ENCODE data around the gene ATP8B3.

Gene ATP8B3

DNA sequence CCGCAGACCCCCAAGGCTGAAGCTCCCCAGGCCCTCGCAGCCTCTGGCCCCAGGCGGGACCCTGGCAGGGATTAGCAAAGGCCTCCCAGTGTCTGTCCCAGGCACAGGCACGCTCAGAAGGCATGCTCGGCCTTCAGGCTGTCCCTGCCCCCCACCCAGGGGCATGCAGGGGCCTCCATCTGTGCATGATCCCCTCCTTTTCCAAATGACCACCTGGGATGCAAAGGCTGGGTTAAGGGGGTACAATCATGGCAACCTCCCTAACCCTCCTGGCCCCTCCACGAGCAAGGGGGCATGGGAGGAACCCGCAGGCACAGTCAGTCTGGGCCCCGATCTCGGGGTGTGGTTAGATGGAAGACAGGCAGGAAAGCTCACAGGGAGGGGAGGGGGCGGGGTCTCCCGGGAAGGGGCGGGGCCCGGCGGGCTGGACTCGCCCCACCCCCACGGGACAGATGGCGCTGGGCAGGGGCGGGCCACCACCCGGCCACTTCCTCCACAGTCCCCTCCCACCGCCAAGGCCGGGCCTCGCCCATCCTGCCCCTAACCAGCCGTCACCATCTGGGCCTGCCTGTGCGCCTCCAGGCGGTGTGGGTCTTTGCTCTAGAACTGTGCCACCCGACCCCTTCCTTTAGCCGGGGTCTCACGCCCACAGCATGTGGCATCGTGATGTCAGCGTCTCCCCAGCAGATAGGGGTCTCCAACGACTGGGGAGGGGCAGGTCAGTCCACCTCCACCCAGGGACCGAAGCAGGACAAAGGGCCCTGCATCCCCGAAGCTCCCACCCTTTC lies 43.2 kb upstream of the ATP8B3 start:
- peaks cover 2% of the 10 kb centered on the region for H3K36me3 ChIP-seq (ENCODE audit: insufficient read depth, low read length)
- peak overlapping the region; percentile 72 for H3K4me3 ChIP-seq (ENCODE audit: low read length)
- H3K9ac ChIP-seq (ENCODE audit: low read depth, low read length) = peak overlapping the region; percentile 86
- no peaks in the 10 kb centered on the region for H3K9me3 ChIP-seq (replicated peaks; ENCODE audit: low read length)
- peak overlapping the region; percentile 97 for H3K4me2 ChIP-seq (ENCODE audit: low read length)
- H3K4me1 ChIP-seq (ENCODE audit: control insufficient read depth, insufficient read depth, low read length) = peaks cover 56% of the 10 kb centered on the region
- H3K27me3 ChIP-seq (ENCODE audit: control insufficient read depth, insufficient read depth, low read length) = no peaks in the 10 kb centered on the region

DNA sequence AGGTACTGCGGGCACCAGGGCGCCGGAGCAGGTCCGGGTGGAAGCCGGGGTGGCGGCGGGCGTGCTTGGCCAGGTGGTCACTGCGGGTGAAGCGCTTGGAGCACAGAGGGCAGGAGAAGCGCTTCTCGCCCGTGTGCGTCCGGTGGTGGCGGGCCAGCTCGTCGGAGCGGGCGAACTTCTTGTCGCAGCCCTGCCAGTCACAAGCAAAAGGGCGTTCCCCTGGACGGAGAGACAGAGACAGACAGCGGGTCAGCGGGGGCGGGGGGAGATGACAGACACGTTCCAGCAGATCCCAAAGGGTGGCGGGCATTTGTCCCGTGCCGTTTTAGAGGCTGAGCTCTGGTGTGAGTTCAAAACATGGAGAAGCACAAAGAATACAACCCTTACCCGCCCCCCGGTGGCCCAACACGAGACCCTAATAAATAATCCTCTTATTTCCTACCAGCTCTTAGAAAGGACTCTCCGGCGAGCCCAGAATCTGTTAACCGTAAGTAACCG lies 42.5 kb upstream of the ATP8B3 start:
- H3K4me2 ChIP-seq (ENCODE audit: low read length) = peak overlapping the region; percentile 67
- peaks cover 50% of the 10 kb centered on the region for H3K4me1 ChIP-seq (ENCODE audit: control insufficient read depth, insufficient read depth, low read length)
- H3K9me3 ChIP-seq (replicated peaks; ENCODE audit: low read length) = no peaks in the 10 kb centered on the region
- peak overlapping the region; percentile 36 for H3K4me3 ChIP-seq (ENCODE audit: low read length)
- peak overlapping the region; percentile 51 for H3K9ac ChIP-seq (ENCODE audit: low read depth, low read length)
- no peaks in the 10 kb centered on the region for H3K27me3 ChIP-seq (ENCODE audit: control insufficient read depth, insufficient read depth, low read length)
- peaks cover 2% of the 10 kb centered on the region for H3K36me3 ChIP-seq (ENCODE audit: insufficient read depth, low read length)

DNA sequence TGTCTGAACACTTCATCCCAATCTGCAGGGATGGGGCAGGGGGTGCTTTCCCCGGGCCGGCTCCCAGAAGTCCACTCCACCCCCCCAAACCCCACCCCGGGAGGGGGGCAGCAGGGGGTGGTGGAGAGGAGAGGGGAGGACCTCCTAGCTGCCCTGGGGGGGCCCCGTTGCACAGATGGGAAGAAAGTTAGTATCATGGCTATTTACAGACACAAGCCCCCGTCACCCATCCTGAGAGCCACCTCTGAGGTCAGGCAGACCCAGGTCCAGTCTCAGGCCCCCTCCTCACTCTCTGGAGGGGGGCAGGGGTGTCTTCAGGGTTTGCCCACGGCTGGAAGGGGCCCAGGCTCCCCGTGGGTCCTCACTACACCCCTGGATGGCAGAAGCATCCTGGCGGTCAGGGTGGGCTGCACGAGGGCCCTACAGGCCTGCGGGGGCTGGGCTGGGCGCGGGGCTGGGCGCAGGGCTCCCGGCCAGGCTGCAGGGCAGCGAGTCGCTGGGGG lies 42.0 kb upstream of the ATP8B3 start:
- Histone ChIP-seq H3K9ac (ENCODE audit: low read depth, low read length) (no peak overlapping the region), H3K27me3 (ENCODE audit: control insufficient read depth, insufficient read depth, low read length) (no peaks in the 10 kb centered on the region), H3K4me2 (ENCODE audit: low read length) (no peak overlapping the region), H3K9me3 (replicated peaks; ENCODE audit: low read length) (no peaks in the 10 kb centered on the region), H3K4me1 (ENCODE audit: control insufficient read depth, insufficient read depth, low read length) (peaks cover 45% of the 10 kb centered on the region), H3K4me3 (ENCODE audit: low read length) (no peak overlapping the region), H3K36me3 (ENCODE audit: insufficient read depth, low read length) (peaks cover 2% of the 10 kb centered on the region)

DNA sequence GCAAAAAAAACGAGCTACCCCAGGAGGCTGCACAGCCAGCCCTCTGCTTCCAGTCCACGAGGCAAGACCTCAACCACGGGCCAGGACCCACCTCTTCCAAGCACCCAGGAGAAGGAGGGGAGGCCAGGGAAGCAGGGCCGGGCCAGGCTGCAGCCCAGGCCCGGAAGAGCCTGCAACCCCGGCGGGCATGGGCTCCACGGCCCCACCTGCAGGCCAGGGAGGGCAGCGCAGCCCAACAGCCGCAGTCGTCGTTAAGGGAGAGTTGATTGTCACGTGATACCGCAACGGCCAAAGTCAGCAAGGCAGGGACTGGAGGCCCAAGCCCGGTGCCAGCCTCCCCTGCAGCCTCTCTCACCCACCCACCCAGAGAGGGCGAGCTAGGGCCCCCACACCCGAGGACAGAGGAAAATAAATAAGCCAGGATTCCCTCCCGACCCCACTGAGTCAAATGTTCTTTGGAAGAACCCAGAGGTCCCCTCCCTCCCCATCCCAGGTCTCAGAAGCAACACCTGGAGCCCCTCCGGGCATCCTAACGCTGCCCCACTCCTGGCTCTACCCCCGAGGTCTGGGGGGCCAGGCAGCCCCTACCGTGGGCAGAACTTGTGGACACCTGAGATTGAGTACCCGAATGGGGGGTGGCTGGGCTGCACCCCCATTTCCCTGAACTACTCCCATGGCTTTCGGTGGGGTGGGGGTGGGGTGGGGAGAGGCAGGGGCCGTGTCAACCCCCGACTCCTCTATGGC lies 41.4 kb upstream of the ATP8B3 start:
- Histone ChIP-seq H3K4me1 (ENCODE audit: control insufficient read depth, insufficient read depth, low read length) (peaks cover 43% of the 10 kb centered on the region), H3K4me3 (ENCODE audit: low read length) (no peak overlapping the region), H3K4me2 (ENCODE audit: low read length) (no peak overlapping the region), H3K9me3 (replicated peaks; ENCODE audit: low read length) (no peaks in the 10 kb centered on the region), H3K9ac (ENCODE audit: low read depth, low read length) (peak overlapping the region; percentile 38), H3K36me3 (ENCODE audit: insufficient read depth, low read length) (peaks cover 2% of the 10 kb centered on the region), H3K27me3 (ENCODE audit: control insufficient read depth, insufficient read depth, low read length) (no peaks in the 10 kb centered on the region)

DNA sequence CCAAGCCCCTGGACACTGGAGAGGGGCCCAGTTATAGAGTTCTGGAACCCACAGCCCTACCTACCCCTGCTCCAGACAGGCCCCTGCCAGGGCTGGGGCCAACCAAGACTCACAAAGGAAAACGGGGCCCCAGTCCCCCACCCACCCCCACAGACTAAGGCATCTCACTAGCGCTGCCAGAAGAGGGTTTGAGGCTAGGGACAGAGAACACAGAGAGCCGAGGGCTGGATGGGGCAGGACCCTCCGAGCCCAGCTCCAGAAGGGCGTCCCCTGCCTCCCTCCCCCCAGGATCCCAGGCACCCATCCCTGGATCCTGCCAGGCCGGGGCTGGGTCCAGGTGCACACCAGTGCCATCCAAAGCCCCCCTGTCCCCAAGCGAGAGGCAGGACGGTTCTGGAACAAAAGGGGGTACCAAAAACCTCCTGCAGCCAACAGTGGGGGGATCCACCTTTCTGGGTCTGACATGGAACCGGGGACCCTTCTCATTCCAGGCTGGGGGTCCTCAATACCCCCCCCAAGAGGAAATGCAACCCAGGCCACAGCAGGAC lies 40.6 kb upstream of the ATP8B3 start:
- Histone ChIP-seq H3K36me3 (ENCODE audit: insufficient read depth, low read length) (peaks cover 2% of the 10 kb centered on the region), H3K27me3 (ENCODE audit: control insufficient read depth, insufficient read depth, low read length) (no peaks in the 10 kb centered on the region), H3K4me2 (ENCODE audit: low read length) (no peak overlapping the region), H3K9me3 (replicated peaks; ENCODE audit: low read length) (no peaks in the 10 kb centered on the region), H3K4me1 (ENCODE audit: control insufficient read depth, insufficient read depth, low read length) (peaks cover 36% of the 10 kb centered on the region), H3K9ac (ENCODE audit: low read depth, low read length) (no peak overlapping the region), H3K4me3 (ENCODE audit: low read length) (no peak overlapping the region)

DNA sequence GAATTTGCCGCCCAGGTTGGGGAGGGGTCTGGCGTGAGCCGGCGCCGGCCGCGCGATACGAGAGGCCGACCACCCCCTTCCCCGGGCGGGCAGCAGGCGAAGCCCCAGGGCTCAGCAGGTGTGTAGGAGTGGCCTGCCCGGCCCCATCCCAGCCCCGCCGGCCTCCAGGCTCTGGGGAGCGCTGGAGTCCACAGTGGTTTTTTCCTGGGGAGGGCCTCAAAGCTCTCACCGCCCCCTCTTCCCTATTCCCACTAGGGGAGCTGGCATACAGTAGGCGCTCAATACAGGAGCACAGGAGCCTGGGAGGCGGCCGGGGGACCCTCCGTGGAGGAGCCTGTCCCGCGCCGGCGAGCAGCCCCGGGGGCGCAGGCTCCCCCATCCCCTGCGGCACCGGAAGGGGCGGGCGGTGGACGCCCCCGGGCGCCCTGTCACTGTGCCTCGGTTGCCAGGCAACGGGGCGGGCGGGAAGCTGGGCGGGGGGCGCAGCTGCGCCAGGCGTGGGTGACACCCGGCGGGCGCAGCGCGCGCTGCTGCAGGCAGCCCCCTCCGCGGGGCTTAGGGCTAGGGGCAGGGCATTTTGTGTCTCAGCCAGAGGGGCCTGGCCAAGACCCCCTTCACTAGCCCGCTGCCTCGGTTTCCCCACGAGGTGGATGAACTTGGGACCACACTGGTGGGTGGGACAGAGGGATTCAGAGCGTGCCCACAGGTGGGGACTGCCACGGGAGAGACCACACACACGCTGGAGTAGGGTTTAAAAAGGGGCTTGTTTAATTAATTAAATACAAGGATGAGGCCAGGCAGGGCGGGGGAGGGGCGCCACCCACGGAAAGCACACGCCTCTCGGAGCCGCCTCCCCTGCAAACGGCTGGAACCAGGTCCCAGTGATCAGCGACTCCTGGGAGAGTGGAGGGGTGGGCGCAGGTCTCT lies 39.8 kb upstream of the ATP8B3 start:
- Histone ChIP-seq H3K9me3 (replicated peaks; ENCODE audit: low read length) (no peaks in the 10 kb centered on the region), H3K27me3 (ENCODE audit: control insufficient read depth, insufficient read depth, low read length) (no peaks in the 10 kb centered on the region), H3K4me3 (ENCODE audit: low read length) (no peak overlapping the region), H3K4me2 (ENCODE audit: low read length) (no peak overlapping the region), H3K36me3 (ENCODE audit: insufficient read depth, low read length) (peaks cover 2% of the 10 kb centered on the region), H3K4me1 (ENCODE audit: control insufficient read depth, insufficient read depth, low read length) (peaks cover 33% of the 10 kb centered on the region), H3K9ac (ENCODE audit: low read depth, low read length) (no peak overlapping the region)

DNA sequence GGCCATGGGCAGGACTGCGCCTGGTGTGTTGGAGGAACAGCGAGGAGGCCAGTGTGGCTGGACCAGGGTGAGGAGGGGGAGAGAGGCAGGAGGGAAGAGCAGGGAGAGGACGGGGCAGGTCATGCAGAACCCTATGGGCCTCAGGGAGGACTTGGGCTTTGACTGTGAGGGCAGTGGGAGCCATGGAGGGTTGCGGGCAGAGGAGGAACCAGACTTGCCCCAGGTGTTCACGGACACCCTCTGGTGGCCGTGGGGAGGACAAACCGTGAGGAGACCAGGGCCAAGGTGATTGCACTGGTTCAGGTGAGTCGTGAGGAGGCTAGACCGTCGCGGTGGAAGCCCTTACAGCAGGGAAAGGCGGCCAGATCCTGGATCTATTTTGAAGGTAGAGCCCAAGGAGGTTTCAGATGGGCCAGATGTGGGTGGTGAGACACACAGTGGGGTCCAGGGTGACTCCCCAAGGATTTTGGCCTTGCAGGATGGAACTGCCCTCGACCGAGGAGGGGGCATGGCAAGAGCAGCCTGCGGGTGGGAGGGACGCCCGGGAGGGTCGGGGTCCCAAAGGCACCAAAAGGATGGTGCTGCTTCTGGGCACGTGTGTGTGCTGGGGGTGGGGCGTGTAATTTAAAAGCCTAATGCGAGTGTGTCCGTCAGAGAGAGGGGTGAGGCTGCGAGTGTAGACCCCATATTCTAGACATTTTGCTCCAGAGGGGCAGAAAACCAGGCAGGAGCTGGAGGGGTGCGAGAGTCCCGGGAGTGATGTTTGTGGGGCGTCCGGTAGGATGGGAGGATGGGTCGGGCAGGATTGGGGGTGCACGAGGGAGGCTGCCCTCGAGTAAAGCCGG lies 39.0 kb upstream of the ATP8B3 start:
- no peak overlapping the region for H3K4me3 ChIP-seq (ENCODE audit: low read length)
- no peak overlapping the region for H3K9ac ChIP-seq (ENCODE audit: low read depth, low read length)
- H3K27me3 ChIP-seq (ENCODE audit: control insufficient read depth, insufficient read depth, low read length) = no peaks in the 10 kb centered on the region
- H3K4me1 ChIP-seq (ENCODE audit: control insufficient read depth, insufficient read depth, low read length) = peaks cover 33% of the 10 kb centered on the region
- no peak overlapping the region for H3K4me2 ChIP-seq (ENCODE audit: low read length)
- H3K9me3 ChIP-seq (replicated peaks; ENCODE audit: low read length) = no peaks in the 10 kb centered on the region
- peaks cover 2% of the 10 kb centered on the region for H3K36me3 ChIP-seq (ENCODE audit: insufficient read depth, low read length)

DNA sequence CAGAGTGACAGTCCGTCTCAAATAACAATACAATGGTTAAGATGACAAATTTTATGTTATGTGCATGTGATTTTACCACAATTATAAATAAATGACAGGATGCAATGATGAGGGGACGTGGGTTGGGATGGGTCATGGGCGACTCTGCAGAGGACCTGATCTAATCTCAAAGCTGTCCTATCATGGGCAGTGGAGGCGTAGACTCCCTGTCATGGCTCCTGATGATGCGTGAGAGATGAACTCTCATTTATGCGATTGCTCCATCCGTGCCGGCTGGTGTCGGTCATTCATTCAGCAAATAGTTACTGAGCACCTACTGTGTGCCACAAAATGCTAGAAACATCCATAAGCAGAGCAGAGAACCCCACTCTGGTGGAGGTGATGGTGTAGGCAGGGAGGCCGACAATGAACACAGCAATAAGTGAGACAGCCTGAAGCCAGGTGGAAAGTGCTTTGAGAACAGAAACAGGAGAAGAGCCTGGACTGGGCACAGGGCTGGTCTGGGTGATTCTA lies 37.9 kb upstream of the ATP8B3 start:
- peaks cover 27% of the 10 kb centered on the region for H3K4me1 ChIP-seq (ENCODE audit: control insufficient read depth, insufficient read depth, low read length)
- H3K4me3 ChIP-seq (ENCODE audit: low read length) = no peak overlapping the region
- H3K27me3 ChIP-seq (ENCODE audit: control insufficient read depth, insufficient read depth, low read length) = no peaks in the 10 kb centered on the region
- no peak overlapping the region for H3K4me2 ChIP-seq (ENCODE audit: low read length)
- no peaks in the 10 kb centered on the region for H3K9me3 ChIP-seq (replicated peaks; ENCODE audit: low read length)
- no peak overlapping the region for H3K9ac ChIP-seq (ENCODE audit: low read depth, low read length)
- H3K36me3 ChIP-seq (ENCODE audit: insufficient read depth, low read length) = peaks cover 11% of the 10 kb centered on the region

DNA sequence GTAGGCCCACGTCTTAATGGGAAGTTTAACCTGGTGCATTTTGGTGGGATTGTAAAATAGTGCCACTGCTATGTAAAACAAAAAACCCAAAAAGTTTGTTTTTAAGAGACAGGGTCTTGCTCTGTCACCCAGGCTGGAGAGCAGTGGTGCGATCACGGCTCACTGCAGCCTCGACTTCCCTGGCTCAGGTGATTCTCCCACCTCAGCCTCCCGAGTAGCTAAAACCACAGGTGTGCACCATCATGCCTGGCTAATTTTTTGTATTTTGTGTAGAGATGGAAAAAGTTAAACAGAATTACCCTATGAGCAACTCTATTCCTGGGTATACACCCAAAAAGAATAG lies 37.0 kb upstream of the ATP8B3 start:
- H3K4me1 ChIP-seq (ENCODE audit: control insufficient read depth, insufficient read depth, low read length) = peaks cover 25% of the 10 kb centered on the region
- no peak overlapping the region for H3K4me2 ChIP-seq (ENCODE audit: low read length)
- H3K9me3 ChIP-seq (replicated peaks; ENCODE audit: low read length) = no peaks in the 10 kb centered on the region
- H3K9ac ChIP-seq (ENCODE audit: low read depth, low read length) = no peak overlapping the region
- no peaks in the 10 kb centered on the region for H3K27me3 ChIP-seq (ENCODE audit: control insufficient read depth, insufficient read depth, low read length)
- no peak overlapping the region for H3K4me3 ChIP-seq (ENCODE audit: low read length)
- peaks cover 13% of the 10 kb centered on the region for H3K36me3 ChIP-seq (ENCODE audit: insufficient read depth, low read length)

DNA sequence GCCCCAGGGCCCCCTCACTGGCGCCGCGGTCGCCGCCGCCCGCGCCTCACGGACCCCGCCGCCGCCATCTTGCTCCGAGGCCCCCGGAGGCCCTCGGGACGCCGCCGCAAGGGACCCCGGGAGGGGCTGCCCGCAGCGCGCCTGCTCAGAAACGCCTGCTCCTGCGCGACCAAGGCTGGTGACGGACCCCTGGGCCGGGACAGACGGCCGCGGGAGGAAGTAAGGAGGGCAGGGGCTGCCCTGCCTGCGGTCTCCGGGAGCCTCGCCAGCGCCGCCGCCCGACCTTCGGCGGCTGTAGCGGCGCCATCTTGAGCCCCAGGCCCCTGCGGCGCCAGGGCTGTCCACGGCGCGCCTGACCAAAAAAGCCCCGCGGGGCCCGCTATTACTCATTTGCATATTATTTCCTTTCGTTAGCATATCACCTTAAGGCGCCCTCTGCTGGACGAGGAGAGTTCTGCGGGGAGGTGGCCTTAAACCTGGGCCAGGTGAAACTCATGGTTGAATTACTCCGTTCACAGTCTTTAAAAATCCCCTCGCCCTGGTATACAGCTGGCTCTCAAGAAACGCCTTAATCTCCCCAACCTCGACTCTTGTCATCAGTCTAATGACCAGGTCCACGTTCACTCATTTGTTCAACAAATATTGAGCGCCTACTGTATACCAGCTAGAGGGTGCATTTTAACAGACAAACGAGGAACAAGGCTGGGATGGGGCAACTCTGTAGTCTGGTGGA lies 36.5 kb upstream of the ATP8B3 start, which contains the start of gene REXO1:
TSS of gene REXO1 (minus strand) at position 85 of the 733 bp plus-strand sequence. CDS start 125 bp downstream, outside the sequence.
- peak within 1 kb of the TSS; percentile 82 for H3K4me3 ChIP-seq (ENCODE audit: low read length)
- no peaks in the 10 kb centered on the region for H3K27me3 ChIP-seq (ENCODE audit: control insufficient read depth, insufficient read depth, low read length)
- no peaks in the 10 kb centered on the region for H3K9me3 ChIP-seq (replicated peaks; ENCODE audit: low read length)
- peak within 1 kb of the TSS; percentile 98 for H3K9ac ChIP-seq (ENCODE audit: low read depth, low read length)
- H3K4me2 ChIP-seq (ENCODE audit: low read length) = peak within 1 kb of the TSS; percentile 97
- peaks cover 18% of the 10 kb centered on the region for H3K36me3 ChIP-seq (ENCODE audit: insufficient read depth, low read length)
- H3K4me1 ChIP-seq (ENCODE audit: control insufficient read depth, insufficient read depth, low read length) = peaks cover 23% of the 10 kb centered on the region

All from skeletal muscle satellite cell (primary cell).